ENCODE measurements around the gene LINGO3. TPM values are rescaled to one million over a fixed set of nuclear protein-coding genes. Genes with fewer than 3 reads are reported as not detected.
A peak's percentile ranks its signal among the peaks of the same experiment; 100 is the strongest.

Gene LINGO3
- total RNA-seq, 1 donor: not detected

DNA sequence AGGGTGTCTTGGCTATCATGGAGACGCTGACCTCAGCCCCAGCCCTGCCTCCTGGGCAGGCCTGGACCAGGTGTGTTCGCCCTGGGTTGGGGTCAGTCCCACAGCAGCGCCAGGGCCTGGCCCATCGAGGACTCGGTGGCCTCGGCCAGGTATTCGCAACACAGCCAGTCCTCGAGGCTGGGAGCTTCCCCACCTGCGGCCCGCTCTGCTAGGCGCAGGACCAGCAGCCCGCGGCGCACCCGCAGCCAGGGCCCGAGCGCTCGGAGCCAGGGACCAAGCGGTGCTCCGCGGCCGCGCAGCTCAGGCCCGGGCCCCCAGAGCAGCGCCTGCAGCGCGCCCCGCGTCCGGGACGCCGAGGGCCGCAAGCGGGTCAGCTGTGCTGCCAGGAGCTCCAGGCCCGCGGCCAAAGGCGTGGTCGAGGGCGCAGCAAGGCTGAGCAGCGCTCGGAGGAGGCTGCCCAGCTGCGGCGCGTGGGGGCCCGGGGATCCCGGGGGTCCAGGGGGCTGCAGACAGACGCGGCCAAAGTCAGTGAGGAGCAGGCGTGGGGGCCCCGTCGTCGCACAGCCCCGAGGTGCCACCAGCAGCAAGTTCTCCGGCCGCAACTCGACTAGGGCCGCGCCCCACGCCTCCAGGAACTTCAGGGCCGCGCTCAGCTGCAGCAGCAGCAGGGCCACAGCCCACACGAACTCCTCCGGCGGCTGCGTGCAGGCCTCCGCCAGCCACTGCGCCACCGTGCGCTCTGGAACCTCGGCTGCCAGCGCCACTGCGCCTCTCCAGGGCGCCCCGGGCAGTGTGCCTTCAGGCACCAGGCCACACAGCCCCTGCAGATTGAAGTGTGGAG is 32.1 kb downstream of the LINGO3 start:
- H3K36me3 ChIP-seq (ENCODE audit: insufficient read depth, low read length): peaks cover 31% of the 10 kb centered on the region
- peaks cover 18% of the 10 kb centered on the region for H3K4me1 ChIP-seq (ENCODE audit: insufficient read depth, low read length)
- DNase-seq (ENCODE audit: insufficient read length, low spot score, missing footprints): peak; percentile 62
- H4K20me1 ChIP-seq (ENCODE audit: insufficient read depth, low read length): peaks cover 65% of the 10 kb centered on the region
- H3K4me2 ChIP-seq (ENCODE audit: insufficient read depth, low read length): no peak overlapping the region
- no peaks in the 10 kb centered on the region for H3K9me3 ChIP-seq (ENCODE audit: low read depth, low read length)
- H3K27ac ChIP-seq (ENCODE audit: low read depth, low read length): no peak overlapping the region
- no peaks in the 10 kb centered on the region for H3K27me3 ChIP-seq (ENCODE audit: insufficient read depth, low read length)
- H3K79me2 ChIP-seq (ENCODE audit: insufficient read depth, low read length): peaks cover 61% of the 10 kb centered on the region
- no peak overlapping the region for H2AFZ ChIP-seq (ENCODE audit: low read length)
- no peak overlapping the region for H3K4me3 ChIP-seq (ENCODE audit: insufficient read depth, low read length)
- TF ChIP-seq, protein P1, sequence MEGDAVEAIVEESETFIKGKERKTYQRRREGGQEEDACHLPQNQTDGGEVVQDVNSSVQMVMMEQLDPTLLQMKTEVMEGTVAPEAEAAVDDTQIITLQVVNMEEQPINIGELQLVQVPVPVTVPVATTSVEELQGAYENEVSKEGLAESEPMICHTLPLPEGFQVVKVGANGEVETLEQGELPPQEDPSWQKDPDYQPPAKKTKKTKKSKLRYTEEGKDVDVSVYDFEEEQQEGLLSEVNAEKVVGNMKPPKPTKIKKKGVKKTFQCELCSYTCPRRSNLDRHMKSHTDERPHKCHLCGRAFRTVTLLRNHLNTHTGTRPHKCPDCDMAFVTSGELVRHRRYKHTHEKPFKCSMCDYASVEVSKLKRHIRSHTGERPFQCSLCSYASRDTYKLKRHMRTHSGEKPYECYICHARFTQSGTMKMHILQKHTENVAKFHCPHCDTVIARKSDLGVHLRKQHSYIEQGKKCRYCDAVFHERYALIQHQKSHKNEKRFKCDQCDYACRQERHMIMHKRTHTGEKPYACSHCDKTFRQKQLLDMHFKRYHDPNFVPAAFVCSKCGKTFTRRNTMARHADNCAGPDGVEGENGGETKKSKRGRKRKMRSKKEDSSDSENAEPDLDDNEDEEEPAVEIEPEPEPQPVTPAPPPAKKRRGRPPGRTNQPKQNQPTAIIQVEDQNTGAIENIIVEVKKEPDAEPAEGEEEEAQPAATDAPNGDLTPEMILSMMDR (IDR thresholded peaks at IDR 0.05; ENCODE audit: extremely low read depth, low read depth, low read length): no peak

DNA sequence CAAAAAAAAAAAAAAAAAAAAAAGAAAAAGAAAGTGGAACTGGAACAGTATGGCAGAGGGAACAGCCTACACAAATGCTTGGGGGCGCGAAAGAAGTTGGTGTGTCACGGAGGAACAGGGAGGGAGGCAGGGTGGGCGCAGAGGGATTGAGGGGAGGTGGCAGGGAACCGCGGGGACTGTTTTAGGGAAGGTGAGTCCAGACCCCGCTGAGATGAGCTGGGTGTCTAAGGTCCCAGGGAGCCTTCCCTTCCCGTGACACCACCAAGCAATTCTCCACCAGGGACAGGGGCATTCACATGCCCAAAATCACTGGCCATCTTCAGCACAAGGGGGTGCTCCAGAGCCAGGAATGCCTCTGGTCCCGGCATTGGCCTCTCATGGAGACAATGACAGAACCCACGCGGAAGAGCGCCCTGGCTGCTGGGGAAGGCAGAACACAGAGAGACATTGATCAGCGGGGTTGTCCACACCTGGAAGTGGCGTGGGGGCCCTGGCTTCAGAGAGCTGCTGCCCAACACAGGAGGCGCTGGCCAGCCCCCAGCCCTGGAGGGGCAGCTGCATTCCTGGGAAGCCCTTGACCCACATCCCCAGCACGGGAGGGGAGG is 32.9 kb downstream of the LINGO3 start:
- peaks cover 65% of the 10 kb centered on the region for H4K20me1 ChIP-seq (ENCODE audit: insufficient read depth, low read length)

DNA sequence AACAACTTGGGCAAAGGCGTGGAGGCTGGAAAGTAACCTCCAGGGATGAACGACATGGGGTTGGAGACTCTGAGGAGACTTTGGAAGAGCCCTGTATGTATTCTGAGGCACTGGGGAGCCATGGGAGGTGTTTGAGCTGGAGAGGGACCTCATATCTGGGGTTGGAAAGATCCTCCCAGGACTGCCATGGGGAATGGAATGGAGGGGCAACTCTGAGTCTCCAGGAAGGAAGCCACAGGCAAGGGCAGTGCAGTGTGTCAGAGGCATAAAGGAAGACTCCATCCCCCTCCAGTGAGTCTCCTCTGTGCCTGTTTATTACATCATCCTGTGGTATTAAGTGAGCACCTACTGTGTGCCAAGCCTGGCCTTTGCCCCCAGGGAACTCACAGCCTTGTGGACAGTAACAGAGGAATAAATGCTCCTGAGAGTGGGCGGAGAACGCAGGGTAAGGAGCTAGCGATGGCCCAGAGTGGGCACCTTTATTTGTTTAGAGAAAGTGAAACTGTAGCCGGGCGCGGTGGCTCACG is 33.7 kb downstream of the LINGO3 start:
- Histone ChIP-seq H3K27me3 (ENCODE audit: insufficient read depth, low read length) (no peaks in the 10 kb centered on the region), H3K4me1 (ENCODE audit: insufficient read depth, low read length) (peaks cover 18% of the 10 kb centered on the region), H3K27ac (ENCODE audit: low read depth, low read length) (peak overlapping the region; percentile 36), H3K9me3 (ENCODE audit: low read depth, low read length) (no peaks in the 10 kb centered on the region), H2AFZ (ENCODE audit: low read length) (no peak overlapping the region), H3K36me3 (ENCODE audit: insufficient read depth, low read length) (peaks cover 31% of the 10 kb centered on the region), H4K20me1 (ENCODE audit: insufficient read depth, low read length) (peaks cover 68% of the 10 kb centered on the region), H3K4me2 (ENCODE audit: insufficient read depth, low read length) (peak overlapping the region; percentile 91), H3K4me3 (ENCODE audit: insufficient read depth, low read length) (peak overlapping the region; percentile 46), H3K79me2 (ENCODE audit: insufficient read depth, low read length) (peaks cover 75% of the 10 kb centered on the region)
- DNase-seq (ENCODE audit: insufficient read length, low spot score, missing footprints): peak; percentile 80
- TF ChIP-seq, protein P1 (IDR thresholded peaks at IDR 0.05; ENCODE audit: extremely low read depth, low read depth, low read length): no peak

More for the DNA sequence above, 32.9 kb downstream of the LINGO3 start:
- Histone ChIP-seq H3K4me3 (ENCODE audit: insufficient read depth, low read length) (no peak overlapping the region), H3K9me3 (ENCODE audit: low read depth, low read length) (no peaks in the 10 kb centered on the region), H3K36me3 (ENCODE audit: insufficient read depth, low read length) (peaks cover 31% of the 10 kb centered on the region), H3K79me2 (ENCODE audit: insufficient read depth, low read length) (peaks cover 68% of the 10 kb centered on the region), H3K4me1 (ENCODE audit: insufficient read depth, low read length) (peaks cover 18% of the 10 kb centered on the region), H3K27ac (ENCODE audit: low read depth, low read length) (no peak overlapping the region), H3K27me3 (ENCODE audit: insufficient read depth, low read length) (no peaks in the 10 kb centered on the region), H3K4me2 (ENCODE audit: insufficient read depth, low read length) (no peak overlapping the region), H2AFZ (ENCODE audit: low read length) (no peak overlapping the region)
- TF ChIP-seq, protein P1 (IDR thresholded peaks at IDR 0.05; ENCODE audit: extremely low read depth, low read depth, low read length): peak; percentile 60
- DNase-seq (ENCODE audit: insufficient read length, low spot score, missing footprints): peak; percentile 98

All from osteoblast (primary cell).